Fibroblast of mammary gland (primary cell): ENCODE results near the gene PIBF1.
A peak's percentile ranks its signal among the peaks of the same experiment; 100 is the strongest.

Source experiments
- DNase-seq: peaks from one replicate; pipeline ENCODE4 v3.0.0-alpha.2; 2010; ENCODE audit warnings: low read depth
- H3K4me3 ChIP-seq: 2 replicates; pipeline ENCODE4 v1.5.1; 2011; ENCODE audit warnings: low read depth, mild to moderate bottlenecking, low read length, moderate library complexity; ENCODE audit not compliant: control insufficient read depth
- TF ChIP-seq, protein P1 (sequence below): conservative IDR thresholded peaks from 2 replicates; pipeline ENCODE4 v1.5.1; 2011; ENCODE audit warnings: low read depth, low read length, inconsistent platforms; ENCODE audit not compliant: control insufficient read depth, insufficient read depth

The PIBF1 gene

DNA sequence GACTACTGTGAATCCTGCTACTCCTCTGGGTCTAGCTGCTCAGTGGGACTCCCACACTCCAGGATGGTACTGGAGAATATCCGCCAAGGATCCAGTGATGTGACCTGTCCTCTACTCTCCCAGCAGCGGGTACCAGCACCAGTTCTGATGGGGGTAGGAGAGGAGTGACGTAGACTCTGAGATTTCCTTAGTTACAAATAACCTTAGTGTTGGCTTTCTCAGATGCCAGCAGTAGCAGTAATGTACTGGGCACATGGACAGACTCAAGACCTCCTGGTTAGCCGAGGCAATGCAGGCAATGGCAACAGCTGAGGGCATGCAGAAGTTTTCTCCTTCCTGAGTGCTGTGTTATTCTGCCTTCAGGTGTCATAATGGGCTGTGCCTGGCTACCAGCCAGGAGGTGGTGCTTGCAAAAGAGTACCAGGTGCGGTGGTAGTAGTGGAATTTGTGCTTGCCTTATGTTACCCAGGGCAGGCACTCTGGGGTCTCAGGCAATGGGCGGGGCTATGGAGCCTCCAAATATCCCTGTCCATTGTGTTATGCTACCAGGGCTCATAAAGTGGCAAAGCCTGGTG lies 171.5 kb downstream of the PIBF1 start:
- TF ChIP-seq, protein P1, sequence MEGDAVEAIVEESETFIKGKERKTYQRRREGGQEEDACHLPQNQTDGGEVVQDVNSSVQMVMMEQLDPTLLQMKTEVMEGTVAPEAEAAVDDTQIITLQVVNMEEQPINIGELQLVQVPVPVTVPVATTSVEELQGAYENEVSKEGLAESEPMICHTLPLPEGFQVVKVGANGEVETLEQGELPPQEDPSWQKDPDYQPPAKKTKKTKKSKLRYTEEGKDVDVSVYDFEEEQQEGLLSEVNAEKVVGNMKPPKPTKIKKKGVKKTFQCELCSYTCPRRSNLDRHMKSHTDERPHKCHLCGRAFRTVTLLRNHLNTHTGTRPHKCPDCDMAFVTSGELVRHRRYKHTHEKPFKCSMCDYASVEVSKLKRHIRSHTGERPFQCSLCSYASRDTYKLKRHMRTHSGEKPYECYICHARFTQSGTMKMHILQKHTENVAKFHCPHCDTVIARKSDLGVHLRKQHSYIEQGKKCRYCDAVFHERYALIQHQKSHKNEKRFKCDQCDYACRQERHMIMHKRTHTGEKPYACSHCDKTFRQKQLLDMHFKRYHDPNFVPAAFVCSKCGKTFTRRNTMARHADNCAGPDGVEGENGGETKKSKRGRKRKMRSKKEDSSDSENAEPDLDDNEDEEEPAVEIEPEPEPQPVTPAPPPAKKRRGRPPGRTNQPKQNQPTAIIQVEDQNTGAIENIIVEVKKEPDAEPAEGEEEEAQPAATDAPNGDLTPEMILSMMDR, result no peak
- DNase-seq, result no peak

DNA sequence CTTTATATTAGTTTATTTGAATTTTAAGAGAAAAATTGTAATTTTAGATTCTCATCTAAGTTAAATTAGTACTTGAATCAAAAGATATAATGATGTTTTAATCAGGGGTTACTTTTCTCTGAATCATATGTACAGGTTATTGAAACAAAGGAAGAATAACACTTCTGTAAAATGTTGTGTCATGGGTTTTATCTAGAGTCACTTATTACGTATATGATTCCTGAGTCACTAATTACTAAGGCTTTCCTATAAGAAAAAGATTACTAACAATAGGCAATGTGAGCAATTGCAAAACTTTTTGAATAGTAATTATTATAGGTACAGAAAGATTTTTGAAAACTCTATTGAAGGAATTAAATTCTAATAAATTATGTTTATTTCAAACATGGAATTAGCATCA lies 177.7 kb downstream of the PIBF1 start:
- H3K4me3 ChIP-seq, result no peak overlapping the region
- TF ChIP-seq, protein P1, result no peak
- DNase-seq, result peak; percentile 64

More for the DNA sequence above, 171.5 kb downstream of the PIBF1 start:
- no peak overlapping the region for H3K4me3 ChIP-seq

DNA sequence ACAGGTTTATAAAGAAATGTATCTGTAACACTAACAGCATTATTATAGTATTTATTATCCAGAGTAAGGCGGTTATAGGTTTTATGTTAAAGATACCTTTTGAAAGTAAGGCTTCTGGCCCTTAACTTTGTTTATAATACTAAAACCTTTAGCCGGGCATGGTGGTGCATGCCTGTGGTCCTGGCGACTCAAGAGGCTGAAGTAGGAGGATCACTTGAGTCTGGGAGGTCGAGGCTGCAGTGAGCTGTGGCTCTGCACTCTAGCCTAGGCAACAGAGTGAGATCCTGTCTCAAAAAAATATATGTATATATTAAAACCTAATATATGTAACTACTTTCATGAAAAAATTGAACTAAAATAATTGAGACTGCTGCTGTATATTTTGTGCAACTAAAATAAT lies 178.2 kb downstream of the PIBF1 start:
- no peak overlapping the region for H3K4me3 ChIP-seq
- TF ChIP-seq, protein P1, result no peak
- no peak for DNase-seq

DNA sequence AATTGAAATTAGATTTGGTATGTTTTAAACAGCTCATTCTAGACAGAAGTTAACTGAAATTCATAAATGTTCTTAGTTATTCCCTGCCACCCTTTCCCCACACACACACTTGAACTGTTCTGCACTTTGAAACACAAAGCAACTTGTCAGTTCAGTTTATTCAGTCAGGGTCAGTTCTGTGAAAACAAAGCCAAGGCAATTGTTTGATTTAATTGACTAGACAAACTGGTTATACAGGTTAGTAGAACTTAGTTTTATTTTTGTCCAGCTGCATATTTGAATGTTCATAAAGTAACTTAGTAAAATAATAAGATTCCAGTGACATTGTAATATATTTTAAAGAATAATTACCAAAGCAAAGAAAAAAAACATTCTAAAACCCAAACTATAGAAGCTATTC lies 178.6 kb downstream of the PIBF1 start:
- TF ChIP-seq, protein P1, result no peak
- no peak for DNase-seq
- H3K4me3 ChIP-seq, result no peak overlapping the region

DNA sequence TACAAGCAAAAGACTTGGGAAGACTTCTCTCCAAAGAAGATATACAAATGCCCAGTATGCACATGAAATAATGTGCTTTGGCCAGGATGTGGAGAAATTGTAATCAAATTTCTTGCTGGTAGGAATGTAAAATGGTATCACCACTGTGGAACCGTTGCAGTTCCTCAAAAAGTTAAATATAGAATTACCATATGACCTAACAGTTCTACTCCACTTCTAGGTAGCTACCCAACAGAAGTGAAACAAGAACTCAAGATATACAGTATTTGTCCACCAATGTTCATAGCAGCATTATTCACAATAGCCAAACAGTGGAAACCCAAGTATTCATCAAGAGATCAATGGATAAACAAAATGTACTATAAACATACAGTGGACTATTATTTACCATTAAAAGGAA lies 181.8 kb downstream of the PIBF1 start:
- no peak overlapping the region for H3K4me3 ChIP-seq
- TF ChIP-seq, protein P1, result no peak
- no peak for DNase-seq

DNA sequence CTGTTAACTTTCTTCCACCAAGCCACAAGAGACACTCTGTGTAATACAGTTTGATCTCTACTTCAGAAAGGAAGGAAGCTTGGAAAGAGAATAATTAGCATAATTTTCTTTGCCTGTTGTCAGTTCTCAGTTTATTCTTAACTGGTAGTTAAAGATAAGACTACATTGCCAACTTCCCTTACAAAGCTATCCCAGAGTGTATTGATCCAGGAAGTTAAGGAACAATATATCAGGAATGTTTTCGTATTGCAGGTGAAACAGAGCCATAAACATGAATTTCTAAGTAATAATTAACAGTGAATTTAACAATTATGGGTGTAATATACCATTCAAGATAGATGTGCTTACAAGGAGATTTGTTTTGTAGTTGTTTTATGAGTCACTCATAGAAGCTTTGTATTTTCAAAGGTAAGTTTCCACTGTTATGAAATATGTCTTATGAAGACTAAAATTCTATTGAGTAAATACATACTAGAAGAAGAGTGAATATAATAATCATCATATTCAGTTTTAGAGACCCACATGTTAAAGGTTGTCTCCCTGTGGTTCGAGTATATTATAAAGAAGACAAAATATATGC lies 188.5 kb downstream of the PIBF1 start:
- H3K4me3 ChIP-seq, result no peak overlapping the region
- DNase-seq, result no peak
- TF ChIP-seq, protein P1, result no peak
